Liver (tissue), 9 donors: Measurements from ENCODE around the gene NFKB1. TPM values are rescaled to one million over a fixed set of nuclear protein-coding genes. Genes with fewer than 3 reads are reported as not detected.

Experiments used
- DNase-seq: peaks from one replicate; pipeline ENCODE4 v3.0.0-alpha.2; 2017; ENCODE audit warnings: low spot score
- H3K27ac ChIP-seq, 2 donors: one replicate each; pipeline ENCODE4 v1.7.0; 2013; ENCODE audit warnings: inconsistent platforms in 2 of 2, low read length in 2 of 2, control low read depth in 1 of 2, low read depth in 1 of 2, mild to moderate bottlenecking in 1 of 2
- H3K27me3 ChIP-seq, 4 donors: one replicate each; pipeline versions ENCODE4 v1.6.1 to v1.7.0; 2013; ENCODE audit warnings: low read length in 3 of 4, inconsistent platforms in 1 of 4, mild to moderate bottlenecking in 1 of 4, moderate library complexity in 1 of 4; ENCODE audit not compliant: control insufficient read depth in 4 of 4, insufficient read depth in 4 of 4
- H3K36me3 ChIP-seq, 4 donors: one replicate each; pipeline versions ENCODE4 v1.6.1 to v1.7.0; 2013; ENCODE audit warnings: low read length in 3 of 4, mild to moderate bottlenecking in 3 of 4, low read depth in 1 of 4, moderate library complexity in 1 of 4; ENCODE audit not compliant: control insufficient read depth in 4 of 4, insufficient read depth in 3 of 4
- H3K4me1 ChIP-seq, 4 donors: one replicate each; pipeline versions ENCODE4 v1.6.1 to v1.7.0; 2013; ENCODE audit warnings: low read length in 3 of 4, mild to moderate bottlenecking in 3 of 4, moderate library complexity in 1 of 4; ENCODE audit not compliant: control insufficient read depth in 4 of 4, insufficient read depth in 4 of 4
- H3K4me3 ChIP-seq, 3 donors: one replicate each; pipeline versions ENCODE4 v1.6.1 to v1.7.0; 2013; ENCODE audit warnings: low read length in 3 of 3, control low read depth in 1 of 3, low read depth in 1 of 3, mild to moderate bottlenecking in 1 of 3
- H3K9ac ChIP-seq, 2 donors: one replicate each; pipeline ENCODE4 v1.7.0; 2013; ENCODE audit warnings: low read length in 2 of 2, mild to moderate bottlenecking in 2 of 2, moderate library complexity in 2 of 2, control low read depth in 1 of 2, low read depth in 1 of 2
- H3K9me3 ChIP-seq, 4 donors: one replicate each; pipeline versions ENCODE4 v1.6.1 to v1.7.0; 2013; ENCODE audit warnings: low read length in 3 of 4; ENCODE audit not compliant: control insufficient read depth in 4 of 4
- FOXA1 ChIP-seq: IDR thresholded peaks from 2 replicates; pipeline ENCODE4 v1.6.1; 2016; ENCODE audit warnings: antibody characterized with exemption
- FOXA2 ChIP-seq: IDR thresholded peaks from 2 replicates; pipeline ENCODE4 v1.6.1; 2016; ENCODE audit warnings: antibody characterized with exemption
- GABPA ChIP-seq, 2 donors: IDR thresholded peaks in 1 of 2; conservative IDR thresholded peaks in 1 of 2; 2 replicates each; pipeline ENCODE4 v1.6.1; 2016; ENCODE audit warnings: antibody characterized with exemption in 2 of 2, mild to moderate bottlenecking in 1 of 2, moderate library complexity in 1 of 2
- HNF4G ChIP-seq: IDR thresholded peaks from 2 replicates; pipeline ENCODE4 v1.6.1; 2016; ENCODE audit warnings: antibody characterized with exemption
- JUND ChIP-seq, 2 donors: IDR thresholded peaks; 2 replicates each; pipeline ENCODE4 v1.6.1; 2016; ENCODE audit warnings: antibody characterized with exemption in 2 of 2
- NR2F2 ChIP-seq: IDR thresholded peaks from 2 replicates; pipeline ENCODE4 v1.6.1; 2016; ENCODE audit warnings: antibody characterized with exemption
- RAD21 ChIP-seq, 2 donors: IDR thresholded peaks; 2 replicates each; pipeline ENCODE4 v1.6.1; 2016; ENCODE audit warnings: antibody characterized with exemption in 2 of 2, mild to moderate bottlenecking in 2 of 2
- RXRA ChIP-seq, 2 donors: IDR thresholded peaks; 2 replicates each; pipeline ENCODE4 v1.6.1; 2017 to 2018; ENCODE audit warnings: antibody characterized with exemption in 2 of 2, mild to moderate bottlenecking in 1 of 2
- SP1 ChIP-seq: IDR thresholded peaks from 2 replicates; pipeline ENCODE4 v1.6.1; 2018; ENCODE audit warnings: antibody characterized with exemption, mild to moderate bottlenecking
- TAF1 ChIP-seq: conservative IDR thresholded peaks from 2 replicates; pipeline ENCODE4 v1.6.1; 2016; ENCODE audit warnings: antibody characterized with exemption, mild to moderate bottlenecking
- YY1 ChIP-seq: IDR thresholded peaks from 2 replicates; pipeline ENCODE4 v1.6.1; 2016; ENCODE audit warnings: antibody characterized with exemption, mild to moderate bottlenecking
- WGBS: extraction: QIAGEN DNeasy Blood & Tissue Kit; methylation state at CpG from one replicate; pipeline ENCODE4 v1.1.7; 2013; 5-methylcytosine and 5-hydroxymethylcytosine counted together
- polyA plus RNA-seq, 2 donors: library from polyadenylated mRNA; stranded (reverse) in 1 of 2; unstranded in 1 of 2; fragments of 200-250 nt in 1 of 2; fragments of >200 nt in 1 of 2; fragmentation: Nextera tagmentation in 1 of 2; extraction: Ambion mirVana in 1 of 2; gene quantifications; one replicate each; pipeline versions ENCODE4 v1.2.1 to v1.2.3, GENCODE V29; 2013 to 2015
- total RNA-seq, 2 donors: library from RNA; depleted of rRNA; stranded (reverse); fragments of >200 nt; gene quantifications; one replicate each; pipeline ENCODE4 v1.2.3, GENCODE V29; 2014
- TF ChIP-seq, protein P1 (sequence below): IDR thresholded peaks from 2 replicates; pipeline ENCODE4 v1.6.1; 2016; ENCODE audit warnings: antibody characterized with exemption
- TF ChIP-seq, protein P2 (sequence below): IDR thresholded peaks from 2 replicates; pipeline ENCODE4 v1.6.1; 2016; ENCODE audit warnings: antibody characterized with exemption, mild to moderate bottlenecking
- TF ChIP-seq, protein P3 (sequence below): IDR thresholded peaks from 2 replicates; pipeline ENCODE4 v1.6.1; 2016; ENCODE audit warnings: antibody characterized with exemption
- TF ChIP-seq, protein P4 (sequence below): IDR thresholded peaks from 2 replicates; pipeline ENCODE4 v1.6.1; 2016; ENCODE audit warnings: antibody characterized with exemption
- TF ChIP-seq, protein P5 (sequence below): fragments of 150-350 bp; IDR thresholded peaks from 2 replicates; pipeline ENCODE4 v1.5.1; 2017; ENCODE audit warnings: improper control_type of control experiment, low read depth, low read length; ENCODE audit not compliant: missing input control
- donor health status: healthy.
- donor health status: healthy.
- donor health status: healthy.
- donor health status: healthy.
- donor health status: healthy.

NFKB1 gene
- total and polyA plus RNA-seq, 4 donors, result 5.1 to 23.0 (median 13.4) TPM

DNA sequence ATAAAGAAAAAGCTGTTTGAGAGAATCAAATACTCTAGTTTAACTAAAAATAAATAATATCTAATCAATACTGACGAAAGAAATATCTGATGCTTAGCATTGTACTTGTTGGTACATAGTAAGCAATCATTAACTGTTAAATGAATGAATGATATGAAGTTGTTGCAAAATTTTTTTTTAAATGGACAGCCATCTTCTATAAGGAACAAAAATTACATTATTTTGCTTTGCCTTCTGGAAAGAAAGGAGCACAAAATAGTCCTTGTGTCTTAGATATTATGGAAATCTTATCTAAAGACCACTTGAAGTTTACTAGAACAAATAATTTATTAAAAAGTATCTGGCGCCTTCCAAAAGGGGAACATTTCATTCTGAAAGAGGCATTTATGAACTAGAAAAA is 4.5 kb downstream of the NFKB1 start:
- DNase-seq, result no peak
- Histone ChIP-seq H3K36me3 (no peaks in the 10 kb centered on the region), H3K27me3 (no peaks in the 10 kb centered on the region), H3K9ac (no peak overlapping the region), H3K27ac (no peak overlapping the region), H3K9me3 (no peaks in the 10 kb centered on the region), H3K4me3 (no peak overlapping the region), H3K4me1 (peaks cover 10 to 31% (median 21%) of the 10 kb centered on the region in 4 donors)
- 63% methylated on average over 2 of the region's 2 CpGs for WGBS
- TF ChIP-seq GABPA (IDR thresholded peaks at IDR 0.05 in 1 of 2, conservative IDR thresholded peaks at IDR 0.05 in 1 of 2) (no peak), FOXA2 (no peak), RXRA (IDR thresholded peaks at IDR 0.05) (no peak), NR2F2 (no peak), RAD21 (IDR thresholded peaks at IDR 0.05) (no peak), SP1 (no peak)
- TF ChIP-seq, protein P1, sequence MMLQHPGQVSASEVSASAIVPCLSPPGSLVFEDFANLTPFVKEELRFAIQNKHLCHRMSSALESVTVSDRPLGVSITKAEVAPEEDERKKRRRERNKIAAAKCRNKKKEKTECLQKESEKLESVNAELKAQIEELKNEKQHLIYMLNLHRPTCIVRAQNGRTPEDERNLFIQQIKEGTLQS, result no peak

DNA sequence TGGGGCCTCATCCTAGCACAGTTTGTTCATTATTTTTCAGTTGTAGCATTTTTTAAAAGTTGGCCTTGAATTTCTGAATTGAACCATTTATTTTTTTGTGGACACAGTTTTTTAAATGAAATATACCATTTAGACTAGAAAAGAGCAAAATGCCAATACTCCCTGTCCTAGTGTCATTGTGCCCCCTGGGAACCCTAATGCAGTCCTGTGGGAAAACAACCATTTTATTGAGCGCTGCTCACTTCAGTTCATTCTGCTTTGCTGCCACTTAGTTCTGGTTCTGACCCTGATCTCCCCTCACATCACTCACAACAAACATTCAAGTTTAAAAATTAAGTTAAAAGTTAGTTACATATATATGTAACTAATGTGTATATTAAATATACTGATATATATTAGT is 5.4 kb downstream of the NFKB1 start:
- WGBS, result 97% methylated on average over 1 of the region's 1 CpG
- H3K4me3 ChIP-seq, result no peak overlapping the region
- H3K9me3 ChIP-seq, result no peaks in the 10 kb centered on the region
- no peaks in the 10 kb centered on the region for H3K36me3 ChIP-seq
- DNase-seq, result no peak
- H3K27ac ChIP-seq, result no peak overlapping the region
- no peak overlapping the region for H3K9ac ChIP-seq
- H3K27me3 ChIP-seq, result no peaks in the 10 kb centered on the region
- TF ChIP-seq SP1 (no peak), JUND (IDR thresholded peaks at IDR 0.05) (no peak), GABPA (IDR thresholded peaks at IDR 0.05 in 1 of 2, conservative IDR thresholded peaks at IDR 0.05 in 1 of 2) (no peak), RAD21 (IDR thresholded peaks at IDR 0.05) (no peak), FOXA2 (no peak), RXRA (IDR thresholded peaks at IDR 0.05) (no peak), FOXA1 (no peak), TAF1 (no peak), HNF4G (no peak), YY1 (no peak)
- TF ChIP-seq, protein P2, sequence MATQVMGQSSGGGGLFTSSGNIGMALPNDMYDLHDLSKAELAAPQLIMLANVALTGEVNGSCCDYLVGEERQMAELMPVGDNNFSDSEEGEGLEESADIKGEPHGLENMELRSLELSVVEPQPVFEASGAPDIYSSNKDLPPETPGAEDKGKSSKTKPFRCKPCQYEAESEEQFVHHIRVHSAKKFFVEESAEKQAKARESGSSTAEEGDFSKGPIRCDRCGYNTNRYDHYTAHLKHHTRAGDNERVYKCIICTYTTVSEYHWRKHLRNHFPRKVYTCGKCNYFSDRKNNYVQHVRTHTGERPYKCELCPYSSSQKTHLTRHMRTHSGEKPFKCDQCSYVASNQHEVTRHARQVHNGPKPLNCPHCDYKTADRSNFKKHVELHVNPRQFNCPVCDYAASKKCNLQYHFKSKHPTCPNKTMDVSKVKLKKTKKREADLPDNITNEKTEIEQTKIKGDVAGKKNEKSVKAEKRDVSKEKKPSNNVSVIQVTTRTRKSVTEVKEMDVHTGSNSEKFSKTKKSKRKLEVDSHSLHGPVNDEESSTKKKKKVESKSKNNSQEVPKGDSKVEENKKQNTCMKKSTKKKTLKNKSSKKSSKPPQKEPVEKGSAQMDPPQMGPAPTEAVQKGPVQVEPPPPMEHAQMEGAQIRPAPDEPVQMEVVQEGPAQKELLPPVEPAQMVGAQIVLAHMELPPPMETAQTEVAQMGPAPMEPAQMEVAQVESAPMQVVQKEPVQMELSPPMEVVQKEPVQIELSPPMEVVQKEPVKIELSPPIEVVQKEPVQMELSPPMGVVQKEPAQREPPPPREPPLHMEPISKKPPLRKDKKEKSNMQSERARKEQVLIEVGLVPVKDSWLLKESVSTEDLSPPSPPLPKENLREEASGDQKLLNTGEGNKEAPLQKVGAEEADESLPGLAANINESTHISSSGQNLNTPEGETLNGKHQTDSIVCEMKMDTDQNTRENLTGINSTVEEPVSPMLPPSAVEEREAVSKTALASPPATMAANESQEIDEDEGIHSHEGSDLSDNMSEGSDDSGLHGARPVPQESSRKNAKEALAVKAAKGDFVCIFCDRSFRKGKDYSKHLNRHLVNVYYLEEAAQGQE, result no peak
- TF ChIP-seq, protein P3, sequence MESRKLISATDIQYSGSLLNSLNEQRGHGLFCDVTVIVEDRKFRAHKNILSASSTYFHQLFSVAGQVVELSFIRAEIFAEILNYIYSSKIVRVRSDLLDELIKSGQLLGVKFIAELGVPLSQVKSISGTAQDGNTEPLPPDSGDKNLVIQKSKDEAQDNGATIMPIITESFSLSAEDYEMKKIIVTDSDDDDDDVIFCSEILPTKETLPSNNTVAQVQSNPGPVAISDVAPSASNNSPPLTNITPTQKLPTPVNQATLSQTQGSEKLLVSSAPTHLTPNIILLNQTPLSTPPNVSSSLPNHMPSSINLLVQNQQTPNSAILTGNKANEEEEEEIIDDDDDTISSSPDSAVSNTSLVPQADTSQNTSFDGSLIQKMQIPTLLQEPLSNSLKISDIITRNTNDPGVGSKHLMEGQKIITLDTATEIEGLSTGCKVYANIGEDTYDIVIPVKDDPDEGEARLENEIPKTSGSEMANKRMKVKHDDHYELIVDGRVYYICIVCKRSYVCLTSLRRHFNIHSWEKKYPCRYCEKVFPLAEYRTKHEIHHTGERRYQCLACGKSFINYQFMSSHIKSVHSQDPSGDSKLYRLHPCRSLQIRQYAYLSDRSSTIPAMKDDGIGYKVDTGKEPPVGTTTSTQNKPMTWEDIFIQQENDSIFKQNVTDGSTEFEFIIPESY, result no peak
- TF ChIP-seq, protein P1, result no peak
- TF ChIP-seq, protein P4, sequence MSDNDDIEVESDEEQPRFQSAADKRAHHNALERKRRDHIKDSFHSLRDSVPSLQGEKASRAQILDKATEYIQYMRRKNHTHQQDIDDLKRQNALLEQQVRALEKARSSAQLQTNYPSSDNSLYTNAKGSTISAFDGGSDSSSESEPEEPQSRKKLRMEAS, result no peak
- TF ChIP-seq, protein P5, sequence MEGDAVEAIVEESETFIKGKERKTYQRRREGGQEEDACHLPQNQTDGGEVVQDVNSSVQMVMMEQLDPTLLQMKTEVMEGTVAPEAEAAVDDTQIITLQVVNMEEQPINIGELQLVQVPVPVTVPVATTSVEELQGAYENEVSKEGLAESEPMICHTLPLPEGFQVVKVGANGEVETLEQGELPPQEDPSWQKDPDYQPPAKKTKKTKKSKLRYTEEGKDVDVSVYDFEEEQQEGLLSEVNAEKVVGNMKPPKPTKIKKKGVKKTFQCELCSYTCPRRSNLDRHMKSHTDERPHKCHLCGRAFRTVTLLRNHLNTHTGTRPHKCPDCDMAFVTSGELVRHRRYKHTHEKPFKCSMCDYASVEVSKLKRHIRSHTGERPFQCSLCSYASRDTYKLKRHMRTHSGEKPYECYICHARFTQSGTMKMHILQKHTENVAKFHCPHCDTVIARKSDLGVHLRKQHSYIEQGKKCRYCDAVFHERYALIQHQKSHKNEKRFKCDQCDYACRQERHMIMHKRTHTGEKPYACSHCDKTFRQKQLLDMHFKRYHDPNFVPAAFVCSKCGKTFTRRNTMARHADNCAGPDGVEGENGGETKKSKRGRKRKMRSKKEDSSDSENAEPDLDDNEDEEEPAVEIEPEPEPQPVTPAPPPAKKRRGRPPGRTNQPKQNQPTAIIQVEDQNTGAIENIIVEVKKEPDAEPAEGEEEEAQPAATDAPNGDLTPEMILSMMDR, result no peak
- peaks cover 10 to 31% (median 21%) of the 10 kb centered on the region in 4 donors for H3K4me1 ChIP-seq
